ENCODE results near the gene PIP5KL1.

Gene PIP5KL1

GRCh38 chr9:127947841-127948710 lies 17.5 kb upstream of the PIP5KL1 start:
- Histone ChIP-seq H3K27me3 (replicated peaks; ENCODE audit: control insufficient read depth, insufficient read depth, low read length) (no peaks in the 10 kb centered on the region), H3K36me3 (ENCODE audit: control insufficient read depth, insufficient read depth, low read length) (peaks cover 26% of the 10 kb centered on the region), H3K4me3 (replicated peaks; ENCODE audit: low read depth, low read length) (no peak overlapping the region)
- TF ChIP-seq, protein P1, sequence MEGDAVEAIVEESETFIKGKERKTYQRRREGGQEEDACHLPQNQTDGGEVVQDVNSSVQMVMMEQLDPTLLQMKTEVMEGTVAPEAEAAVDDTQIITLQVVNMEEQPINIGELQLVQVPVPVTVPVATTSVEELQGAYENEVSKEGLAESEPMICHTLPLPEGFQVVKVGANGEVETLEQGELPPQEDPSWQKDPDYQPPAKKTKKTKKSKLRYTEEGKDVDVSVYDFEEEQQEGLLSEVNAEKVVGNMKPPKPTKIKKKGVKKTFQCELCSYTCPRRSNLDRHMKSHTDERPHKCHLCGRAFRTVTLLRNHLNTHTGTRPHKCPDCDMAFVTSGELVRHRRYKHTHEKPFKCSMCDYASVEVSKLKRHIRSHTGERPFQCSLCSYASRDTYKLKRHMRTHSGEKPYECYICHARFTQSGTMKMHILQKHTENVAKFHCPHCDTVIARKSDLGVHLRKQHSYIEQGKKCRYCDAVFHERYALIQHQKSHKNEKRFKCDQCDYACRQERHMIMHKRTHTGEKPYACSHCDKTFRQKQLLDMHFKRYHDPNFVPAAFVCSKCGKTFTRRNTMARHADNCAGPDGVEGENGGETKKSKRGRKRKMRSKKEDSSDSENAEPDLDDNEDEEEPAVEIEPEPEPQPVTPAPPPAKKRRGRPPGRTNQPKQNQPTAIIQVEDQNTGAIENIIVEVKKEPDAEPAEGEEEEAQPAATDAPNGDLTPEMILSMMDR (IDR thresholded peaks at IDR 0.05; ENCODE audit: insufficient read depth, low read length, poor library complexity, severe bottlenecking): no peak
- DNase-seq (ENCODE audit: extremely low read depth, insufficient read length): no peak

DNA sequence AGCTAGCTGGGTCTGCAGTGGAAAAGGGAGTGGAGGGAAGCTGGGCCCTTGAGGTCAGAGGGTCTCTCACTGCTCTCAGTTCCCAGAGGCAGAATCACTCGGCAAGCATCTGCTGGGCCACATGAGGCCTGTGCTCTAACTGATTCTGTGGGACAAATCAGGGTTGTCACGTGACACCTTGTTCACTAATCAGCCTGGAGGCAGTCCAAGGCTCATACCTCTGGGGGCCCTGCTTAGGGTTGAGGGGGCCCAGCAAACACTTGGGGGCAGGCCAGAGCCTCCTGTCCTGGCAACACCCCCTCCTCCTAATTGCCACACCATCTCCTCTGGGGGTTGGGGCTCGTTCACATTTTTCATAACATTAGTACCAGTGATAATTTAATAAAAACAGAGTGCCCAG lies 16.2 kb upstream of the PIP5KL1 start:
- peaks cover 35% of the 10 kb centered on the region for H3K36me3 ChIP-seq (ENCODE audit: control insufficient read depth, insufficient read depth, low read length)
- no peak for DNase-seq (ENCODE audit: extremely low read depth, insufficient read length)
- TF ChIP-seq, protein P1 (IDR thresholded peaks at IDR 0.05; ENCODE audit: insufficient read depth, low read length, poor library complexity, severe bottlenecking): no peak
- H3K27me3 ChIP-seq (replicated peaks; ENCODE audit: control insufficient read depth, insufficient read depth, low read length): no peaks in the 10 kb centered on the region
- H3K4me3 ChIP-seq (replicated peaks; ENCODE audit: low read depth, low read length): no peak overlapping the region

GRCh38 chr9:127945942-127946341 lies 15.4 kb upstream of the PIP5KL1 start:
- Histone ChIP-seq H3K36me3 (ENCODE audit: control insufficient read depth, insufficient read depth, low read length) (peaks cover 36% of the 10 kb centered on the region), H3K27me3 (replicated peaks; ENCODE audit: control insufficient read depth, insufficient read depth, low read length) (no peaks in the 10 kb centered on the region), H3K4me3 (replicated peaks; ENCODE audit: low read depth, low read length) (no peak overlapping the region)
- DNase-seq (ENCODE audit: extremely low read depth, insufficient read length): no peak
- TF ChIP-seq, protein P1 (IDR thresholded peaks at IDR 0.05; ENCODE audit: insufficient read depth, low read length, poor library complexity, severe bottlenecking): no peak

DNA sequence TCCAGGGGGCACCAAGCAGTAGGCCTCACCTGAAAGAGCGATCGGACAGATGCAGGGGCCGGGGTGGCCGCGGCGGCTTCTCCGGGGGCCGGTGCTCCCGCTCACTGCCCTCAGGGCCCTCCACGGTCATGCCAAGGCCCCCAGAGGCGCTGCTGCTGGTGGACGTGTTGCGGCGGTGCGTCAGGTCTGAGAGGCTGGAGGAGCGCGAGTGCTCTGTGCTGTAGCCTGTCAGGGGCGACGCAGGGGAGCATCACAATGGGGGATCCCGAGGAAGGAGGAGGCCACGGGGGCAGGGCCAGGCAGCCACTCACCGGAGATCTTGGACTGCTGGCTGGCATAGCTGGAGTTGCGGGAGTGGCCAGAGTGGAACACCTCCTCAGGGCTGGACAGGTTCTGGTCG lies 14.8 kb upstream of the PIP5KL1 start:
- H3K36me3 ChIP-seq (ENCODE audit: control insufficient read depth, insufficient read depth, low read length): peaks cover 36% of the 10 kb centered on the region
- no peaks in the 10 kb centered on the region for H3K27me3 ChIP-seq (replicated peaks; ENCODE audit: control insufficient read depth, insufficient read depth, low read length)
- no peak overlapping the region for H3K4me3 ChIP-seq (replicated peaks; ENCODE audit: low read depth, low read length)
- no peak for DNase-seq (ENCODE audit: extremely low read depth, insufficient read length)
- TF ChIP-seq, protein P1 (IDR thresholded peaks at IDR 0.05; ENCODE audit: insufficient read depth, low read length, poor library complexity, severe bottlenecking): no peak

DNA sequence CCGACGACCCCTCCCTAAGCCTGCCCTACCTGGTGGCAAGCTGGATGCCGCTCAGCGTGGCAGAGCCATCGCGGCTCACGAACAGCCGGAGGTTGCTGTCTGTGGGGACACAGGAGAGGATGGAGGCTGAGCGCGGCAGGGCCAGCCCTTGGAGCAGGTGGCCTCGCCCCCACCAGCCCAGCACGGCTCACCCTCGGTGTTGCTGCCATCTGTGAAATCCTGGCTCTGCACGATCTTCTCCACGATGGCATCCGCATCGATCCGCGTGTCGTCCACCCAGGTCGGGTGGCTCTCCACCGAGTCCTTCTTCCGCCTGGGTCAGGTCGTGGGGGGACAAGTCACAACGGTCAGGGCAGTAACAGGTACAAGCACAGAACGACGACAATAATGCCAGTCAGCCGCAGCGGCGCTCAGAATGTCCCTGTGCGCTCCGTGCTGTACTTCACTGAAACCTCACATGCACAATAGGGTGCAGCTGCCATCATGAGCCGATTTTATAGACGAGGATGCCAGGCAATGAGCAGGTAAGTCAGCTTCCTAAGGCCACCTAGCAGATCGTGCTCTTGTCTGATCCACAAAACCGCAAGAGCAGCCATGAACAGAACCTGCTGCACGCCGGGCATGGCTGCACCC lies 14.1 kb upstream of the PIP5KL1 start:
- Histone ChIP-seq H3K27me3 (replicated peaks; ENCODE audit: control insufficient read depth, insufficient read depth, low read length) (no peaks in the 10 kb centered on the region), H3K4me3 (replicated peaks; ENCODE audit: low read depth, low read length) (no peak overlapping the region), H3K36me3 (ENCODE audit: control insufficient read depth, insufficient read depth, low read length) (peaks cover 35% of the 10 kb centered on the region)
- TF ChIP-seq, protein P1 (IDR thresholded peaks at IDR 0.05; ENCODE audit: insufficient read depth, low read length, poor library complexity, severe bottlenecking): no peak
- DNase-seq (ENCODE audit: extremely low read depth, insufficient read length): no peak

Measured in GM06990 (cell line).